Adrenal gland (tissue), 12 donors: ENCODE results near the gene ZBED3. TPM values are rescaled to one million over a fixed set of nuclear protein-coding genes. Genes with fewer than 3 reads are reported as not detected.
A peak's percentile ranks its signal among the peaks of the same experiment; 100 is the strongest.

Experiments used
- DNase-seq, 7 donors: peaks; one replicate each; pipeline ENCODE4 v3.0.0-alpha.2; 2019 to 2020
- H3K27ac ChIP-seq, 5 donors: fragments of 200-600 bp; sonication (generic) in 4 of 5; 1 replicate in 3 of 5; 2 replicates in 2 of 5; pipeline versions ENCODE4 v1.5.1 to v1.8.0; 2016 to 2020; ENCODE audit warnings: mild to moderate bottlenecking in 1 of 5
- H3K27me3 ChIP-seq: fragments of 200-600 bp; 2 replicates; pipeline ENCODE4 v1.8.0; 2021
- H3K36me3 ChIP-seq, 2 donors: fragments of 200-600 bp; replicated peaks in 1 of 2; 1 replicate in 1 of 2; 2 replicates in 1 of 2; pipeline versions ENCODE4 v1.5.1 to v1.8.0; 2018 to 2022
- H3K4me1 ChIP-seq, 2 donors: fragments of 200-600 bp; replicated peaks in 1 of 2; 1 replicate in 1 of 2; 2 replicates in 1 of 2; pipeline versions ENCODE4 v1.5.1 to v1.8.0; 2018 to 2021
- H3K4me3 ChIP-seq, 4 donors: fragments of 200-600 bp; sonication (generic) in 3 of 4; one replicate each; pipeline ENCODE4 v1.5.1; 2016 to 2018
- H3K9me3 ChIP-seq, 3 donors: fragments of 200-600 bp; sonication (generic) in 1 of 3; replicated peaks in 1 of 3; 1 replicate in 2 of 3; 2 replicates in 1 of 3; pipeline versions ENCODE4 v1.5.1 to v1.8.0; 2016 to 2021
- CTCF ChIP-seq, 6 experiments: fragments of 450-650 bp in 4 of 6; fragments of 200-600 bp in 2 of 6; sonication (generic) in 1 of 6; IDR thresholded peaks; 1 replicate in 5 of 6; 2 replicates in 1 of 6; pipeline versions ENCODE4 v1.5.1 to v1.8.0; 2016 to 2021; ENCODE audit warnings: antibody characterized with exemption in 6 of 6, mild to moderate bottlenecking in 2 of 6, moderate library complexity in 1 of 6
- POLR2A ChIP-seq, 2 donors: fragments of 450-650 bp; IDR thresholded peaks; one replicate each; pipeline ENCODE4 v1.6.1; 2017; ENCODE audit warnings: antibody characterized with exemption in 2 of 2, mild to moderate bottlenecking in 2 of 2, moderate library complexity in 1 of 2
- WGBS, 4 donors: extraction: QIAGEN DNeasy Blood & Tissue Kit in 2 of 4; methylation state at CpG; one replicate each; pipeline versions ENCODE4 v1.1.5 to v1.1.7; 2013 to 2017; 5-methylcytosine and 5-hydroxymethylcytosine counted together
- intact Hi-C, 2 donors: fragments of 100-400 bp; cut with DNase I; formaldehyde crosslinking; loops; one replicate each; pipeline versions ENCODE4 v1.14.1 to v1.15.0; 2022 to 2023
- polyA plus RNA-seq, 3 donors: library from polyadenylated mRNA; stranded (reverse); fragments of 200-250 nt in 2 of 3; fragments of 350-450 nt in 1 of 3; fragmentation: Illumina TruSeq in 1 of 3; extraction: RNeasy Lipid Tissue Mini Kit (QIAGEN cat#74804) in 1 of 3; gene quantifications; one replicate each; pipeline ENCODE4 v1.2.3, GENCODE V29; 2013 to 2014
- total RNA-seq, 9 donors: library from RNA; depleted of rRNA in 4 of 9; stranded (reverse); fragments of >200 nt in 4 of 9; fragments of 120-200 nt in 1 of 9; fragmentation: NEBNext Ultra II Directional in 1 of 9; extraction: Animal tissue kit (Norgen Biotek cat#: 25700) in 1 of 9; gene quantifications; one replicate each; pipeline versions ENCODE4 v1.1.0 to v1.2.4, GENCODE V29; 2013 to 2023
- donor health status: healthy with polysubstance abuse.
- donor health status: Bipolar disorder and iron deficiency.
- donor health status: DM: yes; HTN: yes; CAD: no.
- donor health status: DM: no; HTN: no; CAD: no.
- donor health status: DM: no; HTN: no; CAD: no.
- donor health status: DM: yes; HTN: yes; CAD: no.

The ZBED3 gene
- total and polyA plus RNA-seq, 12 donors: 1.3 to 13.9 (median 8.7) TPM

DNA sequence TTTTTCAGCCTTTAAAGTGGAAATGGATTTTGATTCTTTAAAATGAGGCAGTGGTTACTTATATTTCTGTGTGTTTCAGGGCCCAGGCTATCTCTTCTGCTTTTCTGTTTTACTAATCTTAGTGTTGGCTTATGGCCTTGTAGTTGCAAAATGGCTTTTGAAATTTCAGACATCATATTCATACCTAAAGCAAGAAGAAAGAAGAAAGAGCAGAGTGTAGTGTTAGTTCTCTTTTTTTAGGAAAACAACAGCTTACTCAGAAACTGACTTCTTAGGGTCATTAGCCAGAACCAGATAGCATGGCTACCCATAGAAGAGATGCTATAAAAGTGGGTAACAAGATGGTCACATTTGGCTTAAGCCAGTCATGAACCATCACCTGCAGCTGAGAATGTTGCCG lies 20.9 kb downstream of the ZBED3 start:
- Histone ChIP-seq H3K4me1 (peaks cover 0 to 7% of the 10 kb centered on the region in 2 donors), H3K27me3 (no peaks in the 10 kb centered on the region), H3K27ac (peak overlapping the region in 2 of 5 donors; percentile 24 to 68), H3K4me3 (no peak overlapping the region), H3K36me3 (peaks cover 0 to 26% of the 10 kb centered on the region in 2 donors), H3K9me3 (no peaks in the 10 kb centered on the region)
- intact Hi-C loops: no loop called here
- no peak for TF ChIP-seq CTCF (IDR thresholded peaks at IDR 0.05)
- no peak for TF ChIP-seq POLR2A (IDR thresholded peaks at IDR 0.05)
- WGBS, 4 donors: 87 to 98% (median 93%) methylated on average over 1 of the region's 1 CpG
- no peak for DNase-seq

DNA sequence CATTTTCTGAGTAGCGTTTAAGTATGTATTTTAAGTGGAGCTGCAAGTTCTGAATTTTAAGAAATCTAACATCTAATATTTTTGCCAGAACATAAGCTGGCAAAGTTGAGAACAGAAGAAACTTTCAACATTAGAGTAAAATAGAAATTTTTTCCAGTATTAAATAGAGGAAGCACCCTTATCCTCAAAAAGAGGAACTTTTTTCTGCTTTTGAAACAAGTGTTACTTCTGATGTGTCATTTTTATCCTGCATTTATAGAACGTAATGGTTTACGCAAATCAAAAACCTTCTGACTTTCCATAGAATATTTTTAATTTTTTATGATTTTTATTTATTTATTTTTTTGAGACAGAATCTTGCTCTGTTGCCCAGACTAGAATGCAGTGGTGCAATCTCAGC lies 21.8 kb downstream of the ZBED3 start:
- TF ChIP-seq CTCF (IDR thresholded peaks at IDR 0.05) (no peak), POLR2A (IDR thresholded peaks at IDR 0.05) (no peak)
- intact Hi-C loops: no loop called here
- peaks cover 0 to 34% of the 10 kb centered on the region in 2 donors for H3K36me3 ChIP-seq
- H3K4me1 ChIP-seq: peaks cover 0 to 7% of the 10 kb centered on the region in 2 donors
- no peak for DNase-seq
- peaks cover 0 to 5% (median 0%) of the 10 kb centered on the region in 3 donors for H3K9me3 ChIP-seq
- H3K4me3 ChIP-seq: no peak overlapping the region
- H3K27me3 ChIP-seq: no peaks in the 10 kb centered on the region
- H3K27ac ChIP-seq: peak overlapping the region in 2 of 5 donors; percentile 24 to 68
- WGBS, 4 donors: 83 to 90% (median 86%) methylated on average over 3 of the region's 3 CpGs

- WGBS, 4 donors: 63 to 97% (median 77%) methylated on average over 3 of the region's 3 CpGs
- Histone ChIP-seq H3K9me3 (peaks cover 0 to 5% (median 0%) of the 10 kb centered on the region in 3 donors), H3K4me1 (peaks cover 0 to 7% of the 10 kb centered on the region in 2 donors), H3K27ac (no peak overlapping the region), H3K36me3 (peaks cover 0 to 45% of the 10 kb centered on the region in 2 donors), H3K27me3 (no peaks in the 10 kb centered on the region), H3K4me3 (no peak overlapping the region)
- no peak for DNase-seq
- TF ChIP-seq CTCF (IDR thresholded peaks at IDR 0.05) (no peak), POLR2A (IDR thresholded peaks at IDR 0.05) (no peak)
- intact Hi-C loops: no loop called here
Measured at GRCh38 chr5:77064040-77064439, 23.0 kb downstream of the ZBED3 start.

- intact Hi-C loops: no loop called here
- Histone ChIP-seq H3K4me3 (no peak overlapping the region), H3K27ac (no peak overlapping the region), H3K4me1 (no peaks in the 10 kb centered on the region), H3K27me3 (no peaks in the 10 kb centered on the region), H3K36me3 (peaks cover 0 to 36% of the 10 kb centered on the region in 2 donors), H3K9me3 (no peaks in the 10 kb centered on the region)
- WGBS, 4 donors: 96 to 100% (median 98%) methylated on average over 1 of the region's 1 CpG
- TF ChIP-seq CTCF (IDR thresholded peaks at IDR 0.05) (no peak), POLR2A (IDR thresholded peaks at IDR 0.05) (no peak)
- DNase-seq: no peak
Measured at GRCh38 chr5:77046416-77047073, 40.5 kb downstream of the ZBED3 start.
